Lower leg skin (tissue), 3 donors: Measurements from ENCODE around the gene KDM2B.

Experiments
- CTCF ChIP-seq, 3 donors: fragments of 450-650 bp; IDR thresholded peaks; one replicate each; pipeline ENCODE4 v1.5.1; 2016; ENCODE audit warnings: antibody characterized with exemption in 3 of 3, mild to moderate bottlenecking in 3 of 3, moderate library complexity in 2 of 3
- POLR2A ChIP-seq, 2 donors: fragments of 450-650 bp; IDR thresholded peaks; one replicate each; pipeline ENCODE4 v1.6.1; 2016 to 2017; ENCODE audit warnings: antibody characterized with exemption in 2 of 2, mild to moderate bottlenecking in 1 of 2, moderate library complexity in 1 of 2

DNA sequence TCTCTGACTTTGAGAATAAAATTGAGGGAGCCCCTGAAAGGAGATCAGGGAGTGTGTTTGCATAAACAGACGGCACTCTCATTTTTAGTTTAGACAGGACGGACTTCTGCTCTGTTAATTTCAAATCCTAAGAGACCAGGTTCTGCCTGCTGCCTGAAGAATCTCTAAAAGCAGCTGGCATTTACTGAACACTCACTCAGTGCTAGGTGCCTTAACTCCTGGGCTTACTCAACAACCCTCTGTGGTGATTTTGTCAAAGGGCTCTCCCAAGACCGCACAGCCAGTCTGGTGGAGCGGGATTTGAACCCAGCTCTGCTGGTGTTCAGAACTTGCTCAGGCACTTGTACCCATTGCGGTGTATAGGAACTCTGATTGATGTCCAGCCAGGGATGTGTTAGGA lies 47.7 kb upstream of the KDM2B start:
- TF ChIP-seq POLR2A (IDR thresholded peaks at IDR 0.05) (no peak), CTCF (IDR thresholded peaks at IDR 0.05) (no peak)
